ENCODE measurements around the gene SRPX2.

The SRPX2 gene

DNA sequence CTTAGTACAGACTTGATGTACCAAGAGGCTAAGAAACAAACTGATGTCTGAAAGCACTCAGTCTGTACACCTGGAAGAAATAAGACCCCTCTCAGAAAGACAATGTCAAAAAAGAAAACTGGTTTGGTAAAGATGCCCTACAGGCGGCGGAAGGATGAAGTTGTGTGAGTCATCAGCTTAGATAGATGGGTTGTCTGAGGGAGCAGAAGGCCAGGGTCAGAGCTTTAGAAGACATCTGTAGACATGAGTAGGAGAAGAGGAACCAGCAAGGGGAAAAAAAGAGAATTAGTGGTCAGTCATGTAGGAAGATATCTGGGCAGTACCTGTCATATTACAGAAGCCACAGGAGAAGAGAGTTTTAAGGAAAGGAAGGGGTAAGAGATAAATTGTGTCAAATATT, 8.3 kb downstream of the SRPX2 start:
- DNase-seq: no peak

DNA sequence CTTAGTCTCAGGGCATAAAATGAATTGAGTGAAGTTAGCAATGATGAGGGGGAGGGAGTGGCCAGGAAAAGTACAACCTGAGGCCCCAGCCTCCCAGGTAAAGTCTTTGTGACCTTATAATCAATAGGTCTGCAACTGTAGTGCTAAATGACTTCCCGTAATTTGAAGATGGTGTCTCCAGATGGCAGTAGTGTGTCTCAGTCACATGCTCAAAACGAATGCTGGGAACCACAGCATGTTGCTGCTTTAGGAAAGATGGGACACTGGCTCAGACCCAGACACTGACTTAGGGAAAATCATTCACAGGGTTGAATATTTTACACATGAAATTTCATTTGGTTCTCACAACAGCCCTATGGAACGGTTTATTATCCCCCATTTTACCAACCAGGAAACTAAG, 10.3 kb downstream of the SRPX2 start:
- DNase-seq: no peak

DNA sequence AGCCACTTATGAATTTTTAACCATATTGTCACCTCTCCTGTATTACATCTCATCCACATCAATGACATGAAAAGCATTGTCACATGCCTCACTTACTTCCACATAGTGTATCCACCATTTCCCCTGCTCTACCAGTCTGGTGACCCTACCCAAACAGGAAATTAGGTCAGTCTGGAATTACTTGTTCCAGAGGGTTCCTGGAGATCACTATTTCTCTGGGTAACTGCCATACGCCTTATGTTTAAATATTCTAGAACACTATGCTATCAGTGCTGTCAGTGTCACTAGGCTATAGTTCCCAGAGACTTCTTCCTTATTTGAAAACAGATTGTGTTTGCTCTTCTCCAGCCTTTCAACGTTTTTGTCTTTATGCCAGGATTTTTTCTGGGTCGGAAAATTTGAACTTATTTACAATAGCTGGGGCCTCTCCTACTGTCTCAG, 15.0 kb downstream of the SRPX2 start:
- DNase-seq: no peak

DNA sequence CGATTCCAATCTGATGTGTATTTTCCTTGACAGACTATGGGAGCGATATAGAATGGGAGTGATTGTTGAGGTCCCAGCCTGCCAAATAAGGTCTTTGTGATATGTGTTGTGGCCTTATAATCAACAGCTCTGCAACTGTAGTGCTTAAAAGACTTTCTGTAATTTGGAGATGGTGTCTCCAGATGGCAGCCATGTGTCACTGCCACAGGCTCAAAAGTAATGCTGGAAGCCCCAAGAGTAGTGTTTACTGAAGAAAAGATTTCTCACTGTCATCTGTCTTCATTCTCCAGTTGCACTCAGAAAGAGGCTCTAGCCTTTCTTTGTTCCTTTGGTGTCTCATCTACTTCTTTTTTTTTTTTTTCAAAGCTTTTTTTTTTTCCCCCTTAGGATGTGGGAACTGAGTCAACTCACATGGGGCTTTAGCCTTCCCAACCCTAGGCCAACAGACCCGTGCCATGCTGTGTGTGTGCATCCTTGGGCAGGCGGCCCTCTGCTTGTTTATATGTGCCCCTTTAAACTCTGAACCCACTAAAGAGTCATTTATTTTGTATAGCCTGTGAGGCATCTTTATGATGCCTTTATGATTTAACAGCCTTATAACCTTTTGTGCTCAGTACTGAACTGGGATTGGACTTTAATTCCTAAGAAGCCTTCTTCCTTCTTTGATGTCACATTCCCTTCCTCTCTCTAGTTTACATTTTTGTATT, 15.6 kb downstream of the SRPX2 start:
- DNase-seq: no peak

DNA sequence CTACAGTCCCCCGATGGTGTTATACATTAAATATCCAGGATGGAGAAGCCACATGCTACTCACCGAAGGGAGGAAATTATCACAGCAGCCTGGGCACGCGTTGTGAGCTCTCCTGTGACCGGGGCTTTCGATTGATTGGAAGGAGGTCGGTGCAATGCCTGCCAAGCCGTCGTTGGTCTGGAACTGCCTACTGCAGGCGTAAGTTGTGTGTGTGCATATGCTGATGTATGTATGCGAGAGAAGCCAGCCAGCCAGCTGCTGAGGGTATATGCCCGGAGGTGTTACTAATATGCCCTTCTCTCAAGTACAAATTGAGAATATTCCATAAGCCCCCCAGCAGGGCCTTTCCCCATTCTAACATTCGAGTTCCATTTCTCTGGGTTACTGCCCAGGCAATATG, 18.2 kb downstream of the SRPX2 start:
- DNase-seq: no peak

DNA sequence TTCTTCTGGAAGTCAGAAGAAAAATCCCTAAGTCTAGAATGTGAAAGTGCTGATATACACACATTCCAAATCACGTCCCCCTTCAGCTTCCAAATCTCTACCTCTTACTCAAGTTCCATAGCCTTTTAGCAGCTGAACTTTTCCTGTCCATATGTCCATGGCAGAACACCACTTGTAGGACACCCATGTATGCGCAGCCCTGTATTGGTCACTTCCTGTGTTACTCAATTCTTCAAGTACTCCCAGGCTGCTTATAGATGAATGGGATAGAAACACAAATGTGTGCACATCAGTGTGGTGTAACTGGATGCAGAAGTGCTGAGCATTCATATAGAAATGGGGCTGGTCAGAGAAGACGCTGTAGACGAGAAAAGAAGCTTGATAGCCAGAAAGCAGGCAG, 18.8 kb downstream of the SRPX2 start:
- no peak for DNase-seq

- no peak for DNase-seq
Measured at GRCh38 chrX:100663642-100664041, 19.6 kb downstream of the SRPX2 start.

DNA sequence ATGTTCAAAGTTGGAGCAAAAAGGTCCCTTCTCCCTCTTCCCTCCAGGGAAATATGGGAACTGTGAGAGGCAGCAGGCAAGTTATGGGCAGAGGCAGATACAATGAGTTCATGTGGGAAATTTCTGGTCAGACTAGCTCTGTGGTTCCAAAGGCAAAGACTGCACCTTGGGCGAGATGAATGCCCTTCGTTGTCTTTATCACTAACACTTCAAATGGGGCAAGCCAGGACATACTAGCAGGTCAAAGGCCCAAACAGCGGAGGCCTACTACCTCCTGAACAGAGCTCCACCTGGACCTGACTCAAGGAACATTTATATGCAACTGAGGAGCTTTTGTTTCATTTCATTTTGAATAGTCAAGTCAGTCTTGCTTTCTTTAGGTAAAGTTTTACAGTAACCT, 29.0 kb downstream of the SRPX2 start:
- DNase-seq: no peak

DNA sequence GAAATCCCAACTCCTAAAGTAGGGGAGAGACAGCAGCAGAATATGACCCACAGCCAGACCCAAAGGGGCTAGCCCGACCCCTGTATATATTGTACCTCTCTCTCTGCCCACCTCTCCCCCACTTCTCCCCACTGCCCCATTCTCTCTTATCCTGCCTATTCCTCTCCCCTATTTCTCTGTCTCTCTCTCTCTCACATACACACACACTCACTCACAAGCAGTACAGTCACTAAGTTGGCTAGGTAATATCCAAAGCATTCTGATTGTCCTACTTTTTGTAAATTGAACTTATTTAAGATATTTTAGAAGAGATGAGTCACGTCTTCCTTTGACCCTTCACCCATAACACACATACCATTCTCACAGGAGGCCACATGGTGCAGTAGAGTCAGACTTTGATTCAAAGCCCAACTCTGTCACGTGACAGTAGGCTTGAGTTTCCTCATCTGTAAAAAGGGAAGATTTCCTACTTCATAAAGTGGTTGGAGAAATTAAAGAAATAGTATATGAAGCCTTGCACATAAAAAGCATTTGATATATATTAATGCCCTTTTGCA, 29.5 kb downstream of the SRPX2 start:
- DNase-seq: no peak

DNA sequence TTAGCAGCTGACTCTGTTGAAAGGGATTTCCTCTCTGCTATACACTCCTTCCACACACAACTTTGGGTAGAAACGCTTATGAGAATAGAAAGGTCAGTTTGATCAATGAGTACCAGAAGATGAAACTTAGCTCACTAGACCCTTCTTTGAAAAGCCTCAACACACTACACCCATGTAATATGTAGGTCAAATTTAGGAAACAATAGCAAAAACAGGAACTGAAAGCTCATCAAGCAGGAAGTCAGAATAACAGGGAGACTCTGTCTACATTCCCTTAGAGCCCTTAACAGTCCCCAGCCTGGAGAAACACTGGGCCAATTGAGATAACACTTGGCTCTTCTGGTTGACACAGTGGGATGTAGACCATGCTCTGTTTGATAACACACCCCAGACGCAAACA, 30.7 kb downstream of the SRPX2 start:
- DNase-seq: no peak

- no peak for DNase-seq
Measured at GRCh38 chrX:100677611-100678181, 33.7 kb downstream of the SRPX2 start.

DNA sequence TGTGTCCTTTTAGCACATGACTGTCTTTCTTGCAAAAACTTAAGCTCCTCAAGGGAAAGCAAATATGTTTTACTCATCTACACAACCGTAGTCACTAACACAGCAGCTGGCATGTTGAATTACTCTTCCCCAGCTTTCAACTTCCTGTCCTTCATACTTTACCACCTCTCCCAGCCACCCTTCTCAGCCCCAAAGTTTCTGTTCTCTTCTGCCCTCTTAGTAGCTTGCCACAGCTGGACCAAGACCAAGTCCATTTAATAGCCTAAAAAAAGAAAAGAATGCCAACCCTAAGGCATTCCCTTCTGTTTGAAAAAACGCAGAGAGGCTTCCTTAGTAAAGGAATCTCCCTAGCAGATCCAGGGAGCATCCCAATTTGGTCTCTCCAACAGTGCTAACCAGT, 36.8 kb downstream of the SRPX2 start:
- no peak for DNase-seq

DNA sequence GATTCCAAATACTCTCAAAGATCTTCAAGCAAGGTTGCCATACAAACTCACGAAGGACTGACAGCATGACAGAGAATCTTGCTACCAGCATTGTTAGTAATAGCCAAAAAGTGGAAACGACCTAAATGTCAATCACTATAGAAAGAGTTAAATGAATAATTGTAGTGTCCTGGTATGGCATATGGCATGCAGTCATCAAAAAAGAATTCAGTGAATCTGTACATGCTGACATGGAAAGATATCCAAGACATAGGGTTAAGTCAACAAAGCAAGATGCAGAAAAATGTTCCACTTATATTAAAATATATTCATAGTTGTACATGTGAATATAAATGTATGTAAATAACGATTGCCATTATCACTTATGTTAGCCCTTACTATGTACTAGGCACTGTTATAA, 37.6 kb downstream of the SRPX2 start:
- no peak for DNase-seq

- no peak for DNase-seq
Measured at GRCh38 chrX:100682939-100683338, 38.9 kb downstream of the SRPX2 start.

DNA sequence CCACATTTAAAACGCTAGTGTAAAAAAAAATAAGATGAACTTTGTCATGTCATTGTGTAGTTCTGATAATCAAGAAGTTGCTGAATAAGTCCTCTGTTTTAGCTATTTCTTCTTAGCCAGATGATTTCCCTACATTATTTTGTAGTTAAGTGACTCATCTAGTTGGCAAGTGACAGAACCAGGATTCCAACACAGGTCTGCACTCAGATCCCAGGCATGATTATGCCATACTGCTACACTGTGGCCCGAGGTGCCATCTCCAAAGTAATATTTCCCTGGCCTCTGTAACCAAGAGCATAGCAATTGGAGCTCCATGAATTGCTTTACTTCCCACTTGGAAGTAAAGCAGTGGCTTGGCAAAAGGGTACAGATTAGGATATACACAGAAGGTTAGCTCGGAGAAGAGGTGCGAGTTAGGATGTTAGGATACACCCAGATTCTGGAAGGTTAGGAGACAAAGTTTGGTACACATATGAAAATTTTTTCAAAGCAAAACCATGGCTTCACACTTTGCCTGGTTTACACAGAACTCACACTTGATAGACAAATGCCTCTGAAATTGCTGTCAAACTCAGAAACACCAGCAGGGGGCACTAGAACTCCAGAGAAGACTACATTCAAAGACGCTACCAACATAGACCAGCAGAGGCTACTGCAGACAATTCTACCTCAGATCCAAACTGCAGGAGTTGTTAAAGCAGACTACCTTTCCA, 41.4 kb downstream of the SRPX2 start:
- peak; percentile 10 to 32 for DNase-seq

DNA sequence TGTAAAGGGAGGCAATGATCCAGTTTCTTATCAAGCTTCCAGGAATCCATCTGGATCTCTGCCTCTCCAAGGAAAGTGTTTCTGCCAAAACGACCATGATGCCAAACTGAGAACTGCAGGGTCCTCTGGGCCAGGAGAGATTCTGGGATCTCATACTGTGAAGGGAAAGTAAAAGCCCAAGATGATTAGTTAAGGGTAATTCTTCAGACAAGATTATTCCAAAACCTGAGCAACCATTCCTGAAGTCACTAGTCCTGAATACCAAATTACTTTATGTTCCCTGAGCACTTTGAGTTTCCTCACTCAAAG, 42.0 kb downstream of the SRPX2 start:
- no peak for DNase-seq

DNA sequence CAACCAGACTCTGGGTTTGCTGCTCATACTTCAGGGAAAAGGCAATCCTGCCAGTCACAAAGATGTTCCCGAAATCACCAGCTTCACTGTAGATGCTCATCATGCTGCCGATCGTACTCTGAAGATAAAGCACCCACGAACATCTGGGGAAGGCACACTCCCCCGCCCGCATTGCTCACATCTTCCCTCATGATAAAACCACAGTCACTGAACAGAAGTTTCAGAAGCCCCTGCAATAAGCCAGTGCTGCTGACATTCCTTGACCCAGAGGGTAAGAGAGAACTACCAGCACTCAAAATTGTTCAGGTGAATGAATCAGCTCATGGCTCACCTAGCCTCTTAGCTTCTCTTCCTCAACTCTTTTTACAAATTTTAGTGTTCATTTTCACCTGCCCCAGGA, 43.1 kb downstream of the SRPX2 start:
- DNase-seq: no peak

GRCh38 chrX:100687546-100687945, 43.5 kb downstream of the SRPX2 start:
- DNase-seq: no peak

- DNase-seq: no peak
Measured at GRCh38 chrX:100695302-100695701, 51.3 kb downstream of the SRPX2 start.

DNA sequence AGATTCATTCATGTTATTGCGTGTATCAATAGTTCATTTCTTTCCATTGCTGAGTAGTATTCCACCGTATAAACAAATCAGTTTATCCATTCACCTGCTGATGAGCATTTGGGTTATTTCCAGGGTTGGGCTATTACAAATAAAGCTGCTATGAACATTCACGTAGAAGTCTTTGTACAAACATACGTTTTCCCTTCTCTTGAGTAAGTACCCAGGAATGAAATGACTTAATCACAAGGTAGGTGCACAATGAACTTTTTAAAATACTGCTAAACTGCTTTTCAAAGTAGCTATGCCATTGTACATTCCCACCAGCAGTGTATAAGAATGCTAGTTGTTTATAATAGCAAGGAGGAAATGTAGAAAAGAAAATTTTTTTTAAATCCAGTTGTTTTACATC, 52.0 kb downstream of the SRPX2 start:
- no peak for DNase-seq

DNA sequence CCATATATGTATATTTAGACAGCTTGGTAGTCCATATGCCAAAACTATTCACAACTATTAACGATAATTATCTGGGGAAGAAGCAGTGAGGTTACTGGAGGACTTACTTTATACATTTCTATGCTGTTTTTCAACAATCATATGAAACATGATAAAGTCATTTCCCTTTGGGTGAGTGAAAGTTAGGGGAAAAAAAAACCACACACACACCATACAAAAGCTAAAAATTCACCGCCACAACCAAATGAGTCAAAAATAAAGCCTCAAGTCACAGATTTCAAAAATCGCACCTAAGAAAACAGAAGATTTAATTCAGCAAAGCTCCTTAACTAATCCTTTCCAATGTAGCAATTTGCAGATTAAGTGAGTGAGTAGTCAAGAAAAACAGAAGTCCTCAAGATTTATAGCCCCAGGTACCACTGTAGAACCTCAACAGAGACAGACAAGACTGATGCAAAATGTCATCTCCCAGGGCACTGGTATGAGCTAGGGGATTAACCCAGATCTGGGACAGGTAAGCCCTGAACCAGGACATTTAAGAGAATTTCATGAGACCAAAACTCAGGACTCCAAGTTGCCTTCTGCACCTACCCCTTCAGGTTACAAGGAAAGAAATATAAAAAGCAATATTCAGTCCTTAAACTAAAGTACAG, 52.8 kb downstream of the SRPX2 start:
- no peak for DNase-seq

- DNase-seq: no peak
Measured at GRCh38 chrX:100698551-100698950, 54.6 kb downstream of the SRPX2 start.

GRCh38 chrX:100700809-100701208, 56.8 kb downstream of the SRPX2 start:
- no peak for DNase-seq
